Esophagus (tissue), 2 donors: Measurements from ENCODE around the gene NDUFS2. TPM values are rescaled to one million over a fixed set of nuclear protein-coding genes. Genes with fewer than 3 reads are reported as not detected.

ENCODE experiments used
- H3K27ac ChIP-seq, 2 donors: one replicate each; pipeline ENCODE4 v1.5.1; 2013; ENCODE audit warnings: low read depth in 2 of 2, mild to moderate bottlenecking in 2 of 2, inconsistent platforms in 1 of 2, low read length in 1 of 2, moderate library complexity in 1 of 2
- H3K27me3 ChIP-seq, 2 donors: one replicate each; pipeline ENCODE4 v1.6.1; 2013; ENCODE audit warnings: low read length in 2 of 2, control low read depth in 1 of 2, mild to moderate bottlenecking in 1 of 2; ENCODE audit not compliant: insufficient read depth in 2 of 2, control insufficient read depth in 1 of 2
- H3K36me3 ChIP-seq, 2 donors: one replicate each; pipeline ENCODE4 v1.6.1; 2013; ENCODE audit warnings: low read length in 1 of 2; ENCODE audit not compliant: control insufficient read depth in 2 of 2, insufficient read depth in 2 of 2
- H3K4me1 ChIP-seq, 2 donors: one replicate each; pipeline ENCODE4 v1.6.1; 2013; ENCODE audit warnings: low read length in 1 of 2; ENCODE audit not compliant: control insufficient read depth in 2 of 2, insufficient read depth in 2 of 2
- H3K4me3 ChIP-seq, 2 donors: one replicate each; pipeline ENCODE4 v1.5.1; 2013; ENCODE audit warnings: low read length in 2 of 2, mild to moderate bottlenecking in 2 of 2, low read depth in 1 of 2, moderate library complexity in 1 of 2
- H3K9me3 ChIP-seq, 2 donors: one replicate each; pipeline ENCODE4 v1.6.1; 2013; ENCODE audit warnings: mild to moderate bottlenecking in 2 of 2, low read depth in 1 of 2, low read length in 1 of 2, moderate library complexity in 1 of 2; ENCODE audit not compliant: control insufficient read depth in 2 of 2, insufficient read depth in 1 of 2
- WGBS, 2 donors: extraction: QIAGEN DNeasy Blood & Tissue Kit; methylation state at CpG; one replicate each; pipeline ENCODE4 v1.1.7; 2013; 5-methylcytosine and 5-hydroxymethylcytosine counted together
- polyA plus RNA-seq, 2 donors: library from polyadenylated mRNA; stranded (reverse); fragments of 200-250 nt; gene quantifications; one replicate each; pipeline ENCODE4 v1.2.3, GENCODE V29; 2013
- donor health status: healthy with polysubstance abuse.
- donor health status: Bipolar disorder and iron deficiency.

NDUFS2 gene
- polyA plus RNA-seq = 10 to 100 TPM; 27.8 to 76.0 TPM

DNA sequence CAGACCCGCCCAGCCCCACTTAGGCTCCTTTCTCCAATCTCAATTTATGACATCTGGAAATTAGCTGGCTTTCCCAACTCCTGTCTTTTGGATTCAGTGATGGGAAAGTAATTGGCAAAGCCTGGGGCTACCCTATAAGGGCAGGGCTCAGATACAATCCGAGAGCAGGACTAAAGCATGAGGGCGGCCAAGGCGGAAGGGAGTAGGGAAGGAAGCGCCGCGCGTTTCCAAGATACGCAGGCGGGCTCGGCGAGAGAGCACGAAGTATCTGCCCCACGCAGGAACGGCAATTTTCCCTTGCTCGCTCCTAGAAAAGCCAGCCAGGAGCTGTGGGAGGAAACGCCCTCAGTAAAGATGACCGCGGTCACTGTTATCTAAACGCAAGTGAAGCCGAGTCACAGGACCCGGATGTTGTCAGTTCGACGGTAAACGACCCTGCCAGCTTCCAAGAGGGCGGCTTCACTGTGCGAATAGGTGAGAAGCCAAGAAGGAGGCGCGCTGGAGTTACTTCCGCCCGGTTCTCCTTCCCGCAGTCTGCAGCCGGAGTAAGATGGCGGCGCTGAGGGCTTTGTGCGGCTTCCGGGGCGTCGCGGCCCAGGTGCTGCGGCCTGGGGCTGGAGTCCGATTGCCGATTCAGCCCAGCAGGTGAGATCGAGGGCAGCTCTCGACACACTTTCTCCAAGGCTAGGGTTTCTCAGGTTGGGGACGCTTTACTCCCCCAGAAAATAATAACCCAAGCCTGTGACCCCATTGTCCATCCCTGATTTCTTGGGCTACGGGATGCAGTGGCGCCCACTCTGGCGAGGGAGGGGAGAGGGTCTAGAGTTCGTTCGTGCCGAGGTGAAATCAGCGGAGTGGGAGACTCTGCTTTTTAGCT is at the start of gene NDUFS2:
Gene NDUFS2 (plus strand): TSS at position 532 of the 877 bp plus-strand sequence. CDS start 19 bp downstream, at position 551.
- no peaks in the 10 kb centered on the region for H3K9me3 ChIP-seq
- peaks cover 3 to 11% of the 10 kb centered on the region in 2 donors for H3K36me3 ChIP-seq
- H3K27me3 ChIP-seq = no peaks in the 10 kb centered on the region
- H3K4me3 ChIP-seq = peak within 1 kb of the TSS; percentile 78 to 95
- peaks cover 2 to 29% of the 10 kb centered on the region in 2 donors for H3K4me1 ChIP-seq
- peak within 1 kb of the TSS; percentile 92 to 100 for H3K27ac ChIP-seq
- 2% methylated on average over 53 of the region's 53 CpGs for WGBS, 2 donors

DNA sequence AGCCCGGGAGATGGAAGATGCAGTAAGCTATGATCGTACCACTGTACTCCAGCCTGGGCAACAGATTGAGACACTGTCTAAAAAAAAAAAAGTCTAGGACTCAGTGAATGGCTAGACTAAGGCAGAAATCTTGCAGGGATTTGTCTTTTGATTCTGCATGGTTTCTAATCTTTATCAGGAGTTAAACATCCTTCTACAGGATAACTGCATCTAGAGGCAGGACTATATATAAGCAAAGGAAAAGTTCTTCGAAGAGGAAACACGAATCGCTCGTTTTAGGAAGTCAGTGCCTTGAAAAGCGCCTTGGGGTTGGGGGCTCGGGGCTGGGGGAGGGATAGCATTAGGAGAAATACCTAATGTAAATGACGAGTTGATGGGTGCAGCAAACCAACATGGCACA is 49.0 kb upstream of the NDUFS2 start:
- no peaks in the 10 kb centered on the region for H3K36me3 ChIP-seq
- H3K4me1 ChIP-seq = no peaks in the 10 kb centered on the region
- H3K27ac ChIP-seq = peak overlapping the region; percentile 15 to 98
- 23% methylated on average over 9 of the region's 9 CpGs for WGBS, 2 donors
- H3K4me3 ChIP-seq = peak overlapping the region in 1 of 2 donors; percentile 96
- no peaks in the 10 kb centered on the region for H3K27me3 ChIP-seq
- H3K9me3 ChIP-seq = no peaks in the 10 kb centered on the region

DNA sequence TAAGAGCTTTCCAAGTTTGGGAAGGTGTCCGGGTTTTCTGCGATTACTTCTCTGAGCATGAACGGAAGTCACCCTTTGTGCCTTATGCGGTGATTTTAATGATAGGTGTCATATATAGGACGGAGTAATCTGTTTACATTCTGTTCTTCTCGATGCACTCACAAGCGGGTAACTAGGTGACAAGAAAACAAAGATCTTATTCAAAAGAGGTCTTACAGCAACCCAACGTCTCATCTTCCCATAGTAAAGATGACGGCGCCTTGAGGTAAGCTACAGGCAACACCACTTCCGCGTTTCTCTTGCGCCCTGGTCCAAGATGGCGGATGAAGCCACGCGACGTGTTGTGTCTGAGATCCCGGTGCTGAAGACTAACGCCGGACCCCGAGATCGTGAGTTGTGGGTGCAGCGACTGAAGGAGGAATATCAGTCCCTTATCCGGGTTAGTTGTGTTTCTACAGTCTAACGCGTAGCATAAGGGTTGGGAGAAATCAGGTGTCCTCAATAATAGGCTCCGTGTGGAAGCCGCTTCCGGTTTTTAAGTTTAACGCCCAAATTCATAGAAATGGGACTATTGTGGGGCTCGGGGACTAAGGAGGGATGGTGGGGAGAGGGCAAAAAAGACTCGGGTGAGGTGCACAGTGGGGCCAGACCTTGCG is 48.4 kb upstream of the NDUFS2 start, which contains the start of gene UFC1:
Gene UFC1 (plus strand): TSS at position 297 of the 656 bp plus-strand sequence. CDS start 20 bp downstream, at position 317.
- Histone ChIP-seq H3K9me3 (no peaks in the 10 kb centered on the region), H3K4me1 (peaks cover 0 to 2% of the 10 kb centered on the region in 2 donors), H3K4me3 (peak within 1 kb of the TSS; percentile 74 to 96), H3K27ac (peak within 1 kb of the TSS; percentile 98 to 100), H3K36me3 (peaks cover 0 to 4% of the 10 kb centered on the region in 2 donors), H3K27me3 (no peaks in the 10 kb centered on the region)
- WGBS, 2 donors = 0 to 1% methylated on average over 33 of the region's 33 CpGs

DNA sequence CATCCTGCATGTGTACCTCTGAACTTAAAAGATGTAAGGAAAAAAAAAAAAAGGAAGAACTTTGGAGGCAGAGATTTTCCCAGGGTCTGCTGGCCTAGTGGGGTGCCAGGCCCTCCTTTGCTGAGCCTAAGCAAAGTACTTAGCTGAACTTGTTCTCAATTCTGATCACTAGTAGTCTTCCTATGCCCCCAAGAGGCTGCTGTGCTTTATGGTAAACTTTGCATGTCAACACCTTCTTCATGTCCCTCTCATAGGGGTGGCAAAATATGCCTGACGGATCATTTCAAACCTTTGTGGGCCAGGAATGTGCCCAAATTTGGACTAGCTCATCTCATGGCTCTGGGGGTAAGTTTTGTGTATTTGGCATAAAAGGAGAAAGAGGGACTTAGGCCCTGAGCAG is 44.3 kb upstream of the NDUFS2 start:
- H3K9me3 ChIP-seq = no peaks in the 10 kb centered on the region
- 94 to 100% methylated on average over 1 of the region's 1 CpG for WGBS, 2 donors
- peaks cover 0 to 18% of the 10 kb centered on the region in 2 donors for H3K36me3 ChIP-seq
- no peak overlapping the region for H3K4me3 ChIP-seq
- no peak overlapping the region for H3K27ac ChIP-seq
- peaks cover 4 to 17% of the 10 kb centered on the region in 2 donors for H3K4me1 ChIP-seq
- H3K27me3 ChIP-seq = no peaks in the 10 kb centered on the region

DNA sequence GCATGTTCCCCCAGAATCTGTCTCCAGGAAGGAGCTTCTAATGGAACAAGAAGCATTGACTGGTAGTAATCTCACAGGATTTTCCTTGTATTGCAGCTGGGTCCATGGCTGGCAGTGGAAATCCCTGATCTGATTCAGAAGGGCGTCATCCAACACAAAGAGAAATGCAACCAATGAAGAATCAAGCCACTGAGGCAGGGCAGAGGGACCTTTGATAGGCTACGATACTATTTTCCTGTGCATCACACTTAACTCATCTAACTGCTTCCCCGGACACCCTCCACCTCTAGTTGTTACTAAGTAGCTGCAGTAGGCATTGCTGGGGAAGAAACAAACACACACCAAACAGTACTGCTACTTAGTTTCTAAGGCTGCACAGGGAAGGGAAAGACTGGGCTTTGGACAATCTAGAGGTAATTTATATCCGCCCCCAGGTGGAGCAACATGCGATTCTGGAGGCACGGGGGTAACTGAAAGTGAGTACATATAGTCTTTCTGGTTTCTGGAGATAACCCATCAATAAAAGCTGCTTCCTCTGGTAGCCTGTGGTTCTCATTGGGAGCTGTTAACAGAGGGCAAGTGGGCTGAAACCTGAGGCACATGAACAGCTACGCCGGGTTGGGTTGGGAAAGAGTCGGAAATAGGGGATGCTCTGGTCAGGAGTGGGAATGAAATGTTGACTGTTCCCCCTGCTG is 43.7 kb upstream of the NDUFS2 start:
- Histone ChIP-seq H3K27ac (peak overlapping the region; percentile 81), H3K27me3 (no peaks in the 10 kb centered on the region), H3K36me3 (peaks cover 0 to 18% of the 10 kb centered on the region in 2 donors), H3K4me1 (peaks cover 4 to 17% of the 10 kb centered on the region in 2 donors), H3K9me3 (no peaks in the 10 kb centered on the region), H3K4me3 (peak overlapping the region in 1 of 2 donors; percentile 80)
- WGBS, 2 donors = 51 to 64% methylated on average over 9 of the region's 9 CpGs

DNA sequence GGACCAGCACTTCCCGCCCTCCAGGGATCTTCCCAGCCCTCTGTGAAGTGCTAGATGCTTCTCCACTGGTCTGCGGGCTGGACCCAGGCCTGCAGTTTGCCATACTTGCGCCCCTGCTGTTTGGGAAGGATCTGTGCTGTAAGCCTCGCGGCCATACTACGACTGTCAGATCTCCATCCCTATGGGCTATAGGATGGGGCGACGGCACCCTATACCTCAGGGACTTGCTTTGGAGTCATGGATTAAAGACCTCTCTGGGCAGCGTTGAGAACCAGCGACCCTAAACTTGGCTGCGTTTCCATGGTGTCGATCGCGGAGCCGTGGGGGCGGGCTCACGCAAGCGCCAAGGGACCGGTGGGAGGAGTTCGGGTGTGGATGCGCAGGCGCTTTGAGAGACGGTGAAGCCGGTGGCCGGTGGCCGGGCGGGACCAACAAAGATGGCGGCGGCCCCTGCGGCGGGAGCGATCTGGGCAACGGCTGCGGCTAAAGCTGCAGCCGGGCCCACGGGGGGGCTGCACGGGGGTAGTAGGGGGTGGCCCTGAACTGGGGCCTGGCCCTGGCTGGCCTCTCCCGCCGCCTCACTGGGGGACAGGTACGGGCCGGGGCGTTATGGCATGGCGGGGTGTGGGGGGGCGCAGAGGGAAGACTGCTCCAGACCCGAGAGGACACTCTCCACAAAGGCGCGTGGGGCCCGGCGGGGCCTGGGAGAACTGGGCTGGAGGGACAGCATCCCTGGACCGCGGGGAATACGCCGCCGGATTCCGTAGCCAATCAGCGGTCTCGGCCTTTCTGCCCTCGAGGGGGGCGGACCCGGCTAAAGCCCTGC is 42.9 kb upstream of the NDUFS2 start, which contains the start of gene USP21:
Gene USP21 (plus strand): TSS at position 414 of the 826 bp plus-strand sequence. CDS start 1,141 bp downstream, outside the sequence.
- Histone ChIP-seq H3K36me3 (peaks cover 0 to 18% of the 10 kb centered on the region in 2 donors), H3K9me3 (no peaks in the 10 kb centered on the region), H3K27me3 (no peaks in the 10 kb centered on the region), H3K4me1 (peaks cover 4 to 17% of the 10 kb centered on the region in 2 donors), H3K4me3 (peak within 1 kb of the TSS; percentile 80 to 98), H3K27ac (peak within 1 kb of the TSS; percentile 81 to 83)
- 1% methylated on average over 54 to 60 of the region's 60 CpGs for WGBS, 2 donors

DNA sequence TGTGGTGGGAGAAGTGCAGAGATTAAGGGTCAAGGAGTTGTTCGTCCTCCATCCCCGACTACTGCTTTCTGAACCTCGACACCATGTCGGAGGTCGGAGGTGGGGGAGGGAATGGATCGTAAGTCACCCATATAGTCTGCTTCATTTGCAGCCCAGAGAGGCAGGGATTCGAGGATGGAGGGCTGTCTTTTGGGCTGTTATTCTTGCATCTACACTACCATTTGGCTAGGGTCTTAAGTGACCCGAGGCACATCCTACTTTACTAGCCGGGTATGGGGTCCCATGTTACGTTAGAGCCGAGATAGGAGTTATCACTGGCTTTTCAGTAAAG is 42.3 kb upstream of the NDUFS2 start:
- H3K36me3 ChIP-seq = peaks cover 0 to 18% of the 10 kb centered on the region in 2 donors
- H3K27ac ChIP-seq = peak overlapping the region; percentile 81 to 83
- H3K9me3 ChIP-seq = no peaks in the 10 kb centered on the region
- H3K4me3 ChIP-seq = peak overlapping the region; percentile 80 to 98
- H3K27me3 ChIP-seq = no peaks in the 10 kb centered on the region
- H3K4me1 ChIP-seq = peaks cover 4 to 18% of the 10 kb centered on the region in 2 donors
- 5 to 9% methylated on average over 11 of the region's 11 CpGs for WGBS, 2 donors

DNA sequence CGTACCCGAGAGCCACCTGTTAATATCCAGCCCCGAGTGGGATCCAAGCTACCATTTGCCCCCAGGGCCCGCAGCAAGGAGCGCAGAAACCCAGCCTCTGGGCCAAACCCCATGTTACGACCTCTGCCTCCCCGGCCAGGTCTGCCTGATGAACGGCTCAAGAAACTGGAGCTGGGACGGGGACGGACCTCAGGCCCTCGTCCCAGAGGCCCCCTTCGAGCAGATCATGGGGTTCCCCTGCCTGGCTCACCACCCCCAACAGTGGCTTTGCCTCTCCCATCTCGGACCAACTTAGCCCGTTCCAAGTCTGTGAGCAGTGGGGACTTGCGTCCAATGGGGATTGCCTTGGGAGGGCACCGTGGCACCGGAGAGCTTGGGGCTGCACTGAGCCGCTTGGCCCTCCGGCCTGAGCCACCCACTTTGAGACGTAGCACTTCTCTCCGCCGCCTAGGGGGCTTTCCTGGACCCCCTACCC is 41.5 kb upstream of the NDUFS2 start:
- H3K27ac ChIP-seq = no peak overlapping the region
- no peaks in the 10 kb centered on the region for H3K27me3 ChIP-seq
- H3K4me3 ChIP-seq = no peak overlapping the region
- 91 to 95% methylated on average over 22 of the region's 22 CpGs for WGBS, 2 donors
- H3K9me3 ChIP-seq = no peaks in the 10 kb centered on the region
- H3K4me1 ChIP-seq = peaks cover 4 to 23% of the 10 kb centered on the region in 2 donors
- H3K36me3 ChIP-seq = peaks cover 0 to 18% of the 10 kb centered on the region in 2 donors
